ENCODE data around the gene DISC1. TPM values are rescaled to one million over a fixed set of nuclear protein-coding genes. Genes with fewer than 3 reads are reported as not detected.

DISC1 gene
- total RNA-seq, 1 experiment from 2014 or later = 0.36 TPM

- no peaks in the 10 kb centered on the region for H3K4me1 ChIP-seq (ENCODE audit: control insufficient read depth, insufficient read depth, low read length)
- DNase-seq (ENCODE audit: low read depth, low spot score) (no peak), ATAC-seq (no peak)
- H3K27me3 ChIP-seq (ENCODE audit: control insufficient read depth, insufficient read depth, low read length) = no peaks in the 10 kb centered on the region
- in situ Hi-C loops (cut with HindIII; ENCODE audit: low pct_unique_long_range_greater_than_20kb, low sequenced_read_pairs) = no loop called here
- H3K9me3 ChIP-seq (ENCODE audit: control insufficient read depth, insufficient read depth, low read depth, low read length) = no peaks in the 10 kb centered on the region
- no peak for TF ChIP-seq REST (IDR thresholded peaks at IDR 0.05; ENCODE audit: insufficient read depth in 1 of 2, low read depth in 2 of 2, low read length in 1 of 2)
- no peaks in the 10 kb centered on the region for H3K36me3 ChIP-seq (ENCODE audit: control insufficient read depth, insufficient read depth, low read length)
- intact Hi-C loops (cut with micrococcal nuclease; ENCODE audit: unreplicated experiment) = no loop called here
- no peak overlapping the region for H3K4me3 ChIP-seq (ENCODE audit: low read depth in 2 of 2, low read length in 2 of 2)
- no peak overlapping the region for H3K27ac ChIP-seq (ENCODE audit: low read length)
- ChIA-PET POLR2A (interaction anchor here (0.9 kb wide), 1 partner anchor 39 kb away, joined by 3 read pairs; no protein-coding TSS in a partner anchor), CTCF (no interaction called here)
- no TSS peak for BruUV-seq (replicated peaks)
Observed at GRCh38 chr1:231818337-231818736, 191.7 kb downstream of the DISC1 start.

- BruUV-seq (replicated peaks) = no TSS peak
- Histone ChIP-seq H3K4me1 (ENCODE audit: control insufficient read depth, insufficient read depth, low read length) (no peaks in the 10 kb centered on the region), H3K9me3 (ENCODE audit: control insufficient read depth, insufficient read depth, low read depth, low read length) (no peaks in the 10 kb centered on the region), H3K27me3 (ENCODE audit: control insufficient read depth, insufficient read depth, low read length) (no peaks in the 10 kb centered on the region), H3K4me3 (ENCODE audit: low read depth in 2 of 2, low read length in 2 of 2) (no peak overlapping the region), H3K27ac (ENCODE audit: low read length) (no peak overlapping the region), H3K36me3 (ENCODE audit: control insufficient read depth, insufficient read depth, low read length) (no peaks in the 10 kb centered on the region)
- no peak for DNase-seq (ENCODE audit: low read depth, low spot score)
- CTCF ChIA-PET = no interaction called here
- TF ChIP-seq POLR2AphosphoS5 (IDR thresholded peaks at IDR 0.05; ENCODE audit: low read depth, low read length) = no peak
- TF ChIP-seq CTCF (IDR thresholded peaks at IDR 0.05) = no peak
- TF ChIP-seq TCF7L2 (IDR thresholded peaks at IDR 0.05; ENCODE audit: low read depth, low read length) = no peak
- no peak for TF ChIP-seq REST (IDR thresholded peaks at IDR 0.05; ENCODE audit: insufficient read depth in 1 of 2, low read depth in 2 of 2, low read length in 1 of 2)
- no peak for TF ChIP-seq SIN3A (IDR thresholded peaks at IDR 0.05; ENCODE audit: borderline replicate concordance, insufficient read depth, low read depth, low read length)
- ATAC-seq = no peak
- in situ Hi-C loops (cut with HindIII; ENCODE audit: low pct_unique_long_range_greater_than_20kb, low sequenced_read_pairs) (no loop called here), intact Hi-C loops (cut with micrococcal nuclease; ENCODE audit: unreplicated experiment) (no loop called here)
- POLR2A ChIA-PET = no interaction called here
Observed at GRCh38 chr1:231821281-231821680, 194.7 kb downstream of the DISC1 start.
